Kidney (tissue), 14 donors: ENCODE measurements around the gene RAB4A. TPM values are rescaled to one million over a fixed set of nuclear protein-coding genes. Genes with fewer than 3 reads are reported as not detected.

Experiments used
- DNase-seq, 5 donors: peaks; one replicate each; pipeline ENCODE4 v3.0.0-alpha.2; 2013 to 2020
- FAIRE-seq: peaks from 2 replicates; lab custom pipeline; 2012; peaks lifted over from hg19 to GRCh38; lab: Jason Lieb, UNC
- H3K27ac ChIP-seq, 2 donors: one replicate each; pipeline ENCODE4 v1.7.0; 2013; ENCODE audit warnings: low read depth in 2 of 2, low read length in 2 of 2, inconsistent platforms in 1 of 2
- H3K27me3 ChIP-seq: one replicate; pipeline ENCODE4 v1.7.1; 2013; ENCODE audit warnings: low read length, inconsistent platforms; ENCODE audit not compliant: control insufficient read depth, insufficient read depth
- H3K36me3 ChIP-seq, 3 donors: one replicate each; pipeline versions ENCODE4 v1.7.0 to v1.7.1; 2013; ENCODE audit warnings: low read length in 3 of 3, control low read depth in 1 of 3, inconsistent platforms in 1 of 3; ENCODE audit not compliant: insufficient read depth in 3 of 3, control insufficient read depth in 2 of 3
- H3K4me1 ChIP-seq, 3 donors: one replicate each; pipeline versions ENCODE4 v1.7.0 to v1.7.1; 2013; ENCODE audit warnings: low read length in 3 of 3, inconsistent platforms in 1 of 3, low read depth in 1 of 3; ENCODE audit not compliant: control insufficient read depth in 2 of 3, insufficient read depth in 2 of 3
- H3K4me3 ChIP-seq, 3 donors: one replicate each; pipeline versions ENCODE4 v1.7.0 to v1.8.1; 2013; ENCODE audit warnings: low read length in 3 of 3, control low read depth in 1 of 3, inconsistent platforms in 1 of 3
- H3K9ac ChIP-seq, 3 donors: one replicate each; pipeline versions ENCODE4 v1.7.0 to v1.7.1; 2013; ENCODE audit warnings: low read length in 3 of 3, control low read depth in 1 of 3, inconsistent platforms in 1 of 3
- H3K9me3 ChIP-seq, 3 donors: one replicate each; pipeline versions ENCODE4 v1.7.0 to v1.7.1; 2013; ENCODE audit warnings: low read length in 3 of 3, control low read depth in 1 of 3, inconsistent platforms in 1 of 3; ENCODE audit not compliant: control insufficient read depth in 2 of 3, insufficient read depth in 1 of 3
- intact Hi-C: fragments of 100-400 bp; cut with DNase I; formaldehyde crosslinking; loops from one replicate; pipeline ENCODE4 v1.11.1; 2022
- polyA plus RNA-seq: library from polyadenylated mRNA; stranded (reverse); fragments of 350-450 nt; fragmentation: Illumina TruSeq; extraction: RNeasy Lipid Tissue Mini Kit (QIAGEN cat#74804); gene quantifications from one replicate; pipeline ENCODE4 v1.2.3, GENCODE V29; 2014; ENCODE audit warnings: low read depth, low replicate concordance; ENCODE audit not compliant: insufficient read depth
- total RNA-seq: library from RNA; stranded (reverse); fragmentation: NEBNext Ultra II Directional; extraction: Animal tissue kit (Norgen Biotek cat#: 25700); gene quantifications from one replicate; pipeline ENCODE4 v1.2.1, GENCODE V29; 2021
- TF ChIP-seq, protein P1 (sequence below): IDR thresholded peaks from 3 replicates; pipeline ENCODE4 v1.5.1; 2012; ENCODE audit warnings: mild to moderate bottlenecking, moderate library complexity, borderline replicate concordance; ENCODE audit not compliant: insufficient read depth; ENCODE audit errors: extremely low read depth
- donor health status: control.
- donor health status: control.
- donor health status: control.
- donor health status: control.
- donor health status: control.
- donor health status: DM: yes; HTN: yes; CAD: no.
- donor health status: Normal renal cell carcinoma (clear cell type).

Gene RAB4A
- total and polyA plus RNA-seq, 2 donors from 2014 or later = 38.3 to 56.0 TPM

- Histone ChIP-seq H3K27me3 (no peaks in the 10 kb centered on the region), H3K4me1 (no peaks in the 10 kb centered on the region), H3K4me3 (no peak overlapping the region), H3K9me3 (no peaks in the 10 kb centered on the region), H3K36me3 (no peaks in the 10 kb centered on the region), H3K9ac (no peak overlapping the region), H3K27ac (no peak overlapping the region)
- FAIRE-seq = no peak
- intact Hi-C loops = no loop called here
- TF ChIP-seq, protein P1, sequence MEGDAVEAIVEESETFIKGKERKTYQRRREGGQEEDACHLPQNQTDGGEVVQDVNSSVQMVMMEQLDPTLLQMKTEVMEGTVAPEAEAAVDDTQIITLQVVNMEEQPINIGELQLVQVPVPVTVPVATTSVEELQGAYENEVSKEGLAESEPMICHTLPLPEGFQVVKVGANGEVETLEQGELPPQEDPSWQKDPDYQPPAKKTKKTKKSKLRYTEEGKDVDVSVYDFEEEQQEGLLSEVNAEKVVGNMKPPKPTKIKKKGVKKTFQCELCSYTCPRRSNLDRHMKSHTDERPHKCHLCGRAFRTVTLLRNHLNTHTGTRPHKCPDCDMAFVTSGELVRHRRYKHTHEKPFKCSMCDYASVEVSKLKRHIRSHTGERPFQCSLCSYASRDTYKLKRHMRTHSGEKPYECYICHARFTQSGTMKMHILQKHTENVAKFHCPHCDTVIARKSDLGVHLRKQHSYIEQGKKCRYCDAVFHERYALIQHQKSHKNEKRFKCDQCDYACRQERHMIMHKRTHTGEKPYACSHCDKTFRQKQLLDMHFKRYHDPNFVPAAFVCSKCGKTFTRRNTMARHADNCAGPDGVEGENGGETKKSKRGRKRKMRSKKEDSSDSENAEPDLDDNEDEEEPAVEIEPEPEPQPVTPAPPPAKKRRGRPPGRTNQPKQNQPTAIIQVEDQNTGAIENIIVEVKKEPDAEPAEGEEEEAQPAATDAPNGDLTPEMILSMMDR = no peak
- DNase-seq = no peak
Measured at GRCh38 chr1:229251185-229251584, 19.7 kb upstream of the RAB4A start.

GRCh38 chr1:229252228-229252984 lies 18.5 kb upstream of the RAB4A start:
- intact Hi-C loops = no loop called here
- DNase-seq (no peak), FAIRE-seq (no peak)
- TF ChIP-seq, protein P1 = no peak
- H3K9me3 ChIP-seq = no peaks in the 10 kb centered on the region
- no peaks in the 10 kb centered on the region for H3K36me3 ChIP-seq
- no peaks in the 10 kb centered on the region for H3K27me3 ChIP-seq
- no peak overlapping the region for H3K4me3 ChIP-seq
- no peaks in the 10 kb centered on the region for H3K4me1 ChIP-seq
- no peak overlapping the region for H3K9ac ChIP-seq
- no peak overlapping the region for H3K27ac ChIP-seq

- H3K36me3 ChIP-seq = no peaks in the 10 kb centered on the region
- FAIRE-seq = no peak
Measured at GRCh38 chr1:229253151-229253974, 17.5 kb upstream of the RAB4A start.

More at GRCh38 chr1:229253151-229253974, 17.5 kb upstream of the RAB4A start:
- DNase-seq = peak in 4 of 5 donors; percentile 62 to 89 (median 83)
- Histone ChIP-seq H3K27me3 (no peaks in the 10 kb centered on the region), H3K4me3 (no peak overlapping the region), H3K9me3 (no peaks in the 10 kb centered on the region), H3K9ac (no peak overlapping the region), H3K27ac (no peak overlapping the region), H3K4me1 (peaks cover 0 to 3% (median 2%) of the 10 kb centered on the region in 3 donors)
- intact Hi-C loops = no loop called here
- TF ChIP-seq, protein P1 = no peak
